GM12874 (cell line): ENCODE data around the gene ODC1.

Experiments
- CTCF ChIP-seq: IDR thresholded peaks from 2 replicates; pipeline ENCODE4 v1.5.1; 2011; ENCODE audit warnings: low read depth, mild to moderate bottlenecking, control low read depth, low read length, moderate library complexity; ENCODE audit not compliant: insufficient read depth

The ODC1 gene

DNA sequence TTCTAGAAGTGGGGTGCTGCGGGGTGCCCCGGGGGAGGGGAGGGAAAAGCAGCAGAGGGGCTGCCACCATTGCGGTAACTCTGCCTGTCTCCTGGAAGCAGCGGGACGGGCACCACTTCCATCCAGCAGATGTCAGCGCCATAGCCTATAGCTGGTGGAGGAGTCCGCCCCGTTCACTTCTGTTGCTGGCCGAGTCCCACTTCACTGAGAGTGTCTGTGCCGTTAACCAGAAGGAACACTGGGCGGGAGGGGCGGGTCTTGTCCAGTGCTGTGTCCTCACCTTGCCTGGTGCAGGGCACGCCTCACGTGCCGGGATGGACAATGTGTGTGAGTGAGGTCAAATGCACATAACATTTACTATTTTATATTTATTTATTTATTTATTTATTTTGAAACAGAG is 19.3 kb upstream of the ODC1 start:
- no peak for TF ChIP-seq CTCF

DNA sequence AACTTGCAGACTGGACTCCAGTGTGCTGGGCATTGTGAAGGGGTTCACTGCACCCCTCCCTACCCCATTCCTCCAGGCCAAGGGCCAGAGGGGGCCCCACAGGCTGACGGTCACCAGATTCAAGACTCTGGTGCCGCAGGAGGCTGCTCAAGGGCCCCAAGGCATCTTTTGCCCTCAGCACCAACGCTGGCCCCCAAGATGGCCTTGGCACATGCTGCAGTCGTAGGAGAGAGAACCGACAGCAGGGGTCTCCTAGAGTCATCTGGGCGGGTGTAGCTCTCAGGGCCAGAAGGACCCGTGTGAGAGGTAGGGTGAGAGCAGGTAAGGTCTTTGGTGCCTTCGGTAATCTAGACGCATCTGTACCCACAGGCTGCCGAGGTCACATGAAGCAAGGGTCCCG is 18.7 kb upstream of the ODC1 start:
- no peak for TF ChIP-seq CTCF

GRCh38 chr2:10465910-10466309 is 17.8 kb upstream of the ODC1 start:
- TF ChIP-seq CTCF: no peak

- no peak for TF ChIP-seq CTCF
These were observed 14.3 kb upstream of the ODC1 start for GRCh38 chr2:10462178-10463083.

GRCh38 chr2:10460366-10460796 is 12.3 kb upstream of the ODC1 start:
- TF ChIP-seq CTCF: no peak

GRCh38 chr2:10457846-10458598 is 9.9 kb upstream of the ODC1 start:
- TF ChIP-seq CTCF: no peak

DNA sequence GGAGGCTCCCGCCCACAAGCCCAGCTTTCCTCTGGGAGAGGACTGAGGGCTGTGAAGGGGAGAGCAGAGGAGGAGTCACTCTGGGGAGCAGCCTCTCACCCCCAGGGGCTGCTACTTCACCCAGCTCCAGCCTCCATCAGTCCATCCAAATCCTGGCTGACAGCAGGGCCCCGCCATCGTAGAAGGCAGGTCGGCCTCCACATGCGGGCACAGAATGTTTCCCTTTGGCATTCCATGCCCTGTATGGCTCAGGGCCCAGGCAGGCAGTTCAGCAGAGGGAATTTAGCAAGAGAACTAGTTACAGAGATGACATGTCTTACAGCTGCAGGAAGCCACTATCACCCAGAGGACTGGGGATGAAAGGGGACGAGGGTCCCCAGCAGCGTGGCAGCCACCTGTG is 6.4 kb upstream of the ODC1 start:
- TF ChIP-seq CTCF: no peak
